ENCODE results near the gene VASP. TPM values are rescaled to one million over a fixed set of nuclear protein-coding genes. Genes with fewer than 3 reads are reported as not detected.

VASP gene
- total RNA-seq, 2 donors from 2014 or later, result 151 to 196 TPM

- ATAC-seq (replicated peaks), result peak; percentile 96
- H3K4me1 Mint-ChIP-seq, result peaks cover 4% of the 10 kb centered on the region
- no peaks in the 10 kb centered on the region for H3K9me3 Mint-ChIP-seq
- peaks cover 6% of the 10 kb centered on the region for H3K36me3 Mint-ChIP-seq (ENCODE audit: low read depth)
- no peak overlapping the region for H3K4me3 Mint-ChIP-seq
- H3K27ac Mint-ChIP-seq, result peak overlapping the region; percentile 59
- no peaks in the 10 kb centered on the region for H3K27me3 Mint-ChIP-seq
Observed at GRCh38 chr19:45558399-45558878, 51.2 kb downstream of the VASP start.

GRCh38 chr19:45560038-45560437 lies 52.8 kb downstream of the VASP start:
- no peaks in the 10 kb centered on the region for H3K9me3 Mint-ChIP-seq
- ATAC-seq (replicated peaks), result no peak
- H3K27ac Mint-ChIP-seq, result no peak overlapping the region
- no peaks in the 10 kb centered on the region for H3K27me3 Mint-ChIP-seq
- peaks cover 6% of the 10 kb centered on the region for H3K36me3 Mint-ChIP-seq (ENCODE audit: low read depth)
- H3K4me3 Mint-ChIP-seq, result no peak overlapping the region
- H3K4me1 Mint-ChIP-seq, result peaks cover 4% of the 10 kb centered on the region

- Mint-ChIP-seq H3K9me3 (no peaks in the 10 kb centered on the region), H3K36me3 (ENCODE audit: low read depth) (peaks cover 6% of the 10 kb centered on the region), H3K4me1 (peaks cover 4% of the 10 kb centered on the region), H3K27me3 (no peaks in the 10 kb centered on the region), H3K27ac (no peak overlapping the region), H3K4me3 (no peak overlapping the region)
- ATAC-seq (replicated peaks), result no peak
Observed at GRCh38 chr19:45560686-45561085, 53.4 kb downstream of the VASP start.

GRCh38 chr19:45564131-45564780 lies 57.0 kb downstream of the VASP start:
- Mint-ChIP-seq H3K4me1 (no peaks in the 10 kb centered on the region), H3K9me3 (no peaks in the 10 kb centered on the region), H3K36me3 (ENCODE audit: low read depth) (peaks cover 6% of the 10 kb centered on the region), H3K4me3 (no peak overlapping the region), H3K27ac (no peak overlapping the region), H3K27me3 (no peaks in the 10 kb centered on the region)
- ATAC-seq (replicated peaks), result no peak

GRCh38 chr19:45567609-45568008 lies 60.3 kb downstream of the VASP start:
- Mint-ChIP-seq H3K36me3 (ENCODE audit: low read depth) (peaks cover 4% of the 10 kb centered on the region), H3K9me3 (no peaks in the 10 kb centered on the region), H3K4me1 (peaks cover 8% of the 10 kb centered on the region), H3K27ac (no peak overlapping the region), H3K27me3 (no peaks in the 10 kb centered on the region), H3K4me3 (no peak overlapping the region)
- no peak for ATAC-seq (replicated peaks)

GRCh38 chr19:45568732-45569131 lies 61.5 kb downstream of the VASP start:
- Mint-ChIP-seq H3K9me3 (no peaks in the 10 kb centered on the region), H3K27ac (no peak overlapping the region), H3K36me3 (ENCODE audit: low read depth) (peaks cover 4% of the 10 kb centered on the region), H3K4me1 (peaks cover 8% of the 10 kb centered on the region), H3K27me3 (no peaks in the 10 kb centered on the region), H3K4me3 (no peak overlapping the region)
- ATAC-seq (replicated peaks), result no peak

GRCh38 chr19:45569619-45570421 lies 62.5 kb downstream of the VASP start:
- H3K4me3 Mint-ChIP-seq, result no peak overlapping the region
- H3K36me3 Mint-ChIP-seq (ENCODE audit: low read depth), result peaks cover 4% of the 10 kb centered on the region
- peaks cover 8% of the 10 kb centered on the region for H3K4me1 Mint-ChIP-seq
- ATAC-seq (replicated peaks), result peak; percentile 70
- no peaks in the 10 kb centered on the region for H3K9me3 Mint-ChIP-seq
- peak overlapping the region; percentile 83 for H3K27ac Mint-ChIP-seq
- H3K27me3 Mint-ChIP-seq, result no peaks in the 10 kb centered on the region

- no peak overlapping the region for H3K4me3 Mint-ChIP-seq
- peaks cover 7% of the 10 kb centered on the region for H3K36me3 Mint-ChIP-seq (ENCODE audit: low read depth)
- H3K9me3 Mint-ChIP-seq, result no peaks in the 10 kb centered on the region
- no peak for ATAC-seq (replicated peaks)
- H3K4me1 Mint-ChIP-seq, result peaks cover 8% of the 10 kb centered on the region
- no peak overlapping the region for H3K27ac Mint-ChIP-seq
- H3K27me3 Mint-ChIP-seq, result no peaks in the 10 kb centered on the region
Observed at GRCh38 chr19:45571457-45572220, 64.4 kb downstream of the VASP start.

GRCh38 chr19:45574526-45574925 lies 67.2 kb downstream of the VASP start:
- no peak for ATAC-seq (replicated peaks)
- Mint-ChIP-seq H3K27ac (no peak overlapping the region), H3K4me3 (no peak overlapping the region), H3K36me3 (ENCODE audit: low read depth) (peaks cover 8% of the 10 kb centered on the region), H3K4me1 (peaks cover 16% of the 10 kb centered on the region), H3K27me3 (no peaks in the 10 kb centered on the region), H3K9me3 (no peaks in the 10 kb centered on the region)

GRCh38 chr19:45575216-45575615 lies 67.9 kb downstream of the VASP start:
- no peak for ATAC-seq (replicated peaks)
- Mint-ChIP-seq H3K36me3 (ENCODE audit: low read depth) (peaks cover 4% of the 10 kb centered on the region), H3K27me3 (no peaks in the 10 kb centered on the region), H3K4me1 (peaks cover 9% of the 10 kb centered on the region), H3K4me3 (no peak overlapping the region), H3K9me3 (no peaks in the 10 kb centered on the region), H3K27ac (no peak overlapping the region)

Other genes with a start within 250 kb of the VASP start
- gene CKM, start 184.6 kb upstream of the VASP start, total RNA-seq, result not detected
- gene KLC3, start 166.7 kb upstream of the VASP start, total RNA-seq, result under 1 TPM in 1 of 2 donors, not detected in 1; 0.24 TPM
- gene ERCC2, start 136.9 kb upstream of the VASP start, total RNA-seq, result 10 to 100 TPM; 15.9 to 31.6 TPM
- 10 to 100 TPM; 21.0 to 66.8 TPM for gene PPP1R13L, start 102.4 kb upstream of the VASP start, total RNA-seq
- 10 to 100 TPM; 11.2 to 23.6 TPM for gene POLR1G, start 100.8 kb upstream of the VASP start, total RNA-seq
- 10 to 100 TPM; 27.6 to 33.2 TPM for gene ERCC1, start 83.6 kb upstream of the VASP start, total RNA-seq
- 10 to 100 TPM; 20.7 to 39.2 TPM for gene FOSB, start 39.5 kb upstream of the VASP start, total RNA-seq
- 1 to 10 TPM; 5.3 to 8.6 TPM for gene RTN2, start 10.4 kb upstream of the VASP start, total RNA-seq
- 1 to 10 TPM; 4.3 to 5.2 TPM for gene PPM1N, start 9.0 kb upstream of the VASP start, total RNA-seq
- 10 to 100 TPM; 18.7 to 20.6 TPM for gene OPA3, start 77.3 kb downstream of the VASP start, total RNA-seq
- under 1 TPM in 1 of 2 donors, not detected in 1; 0.13 TPM for gene GPR4, start 94.7 kb downstream of the VASP start, total RNA-seq
- 100 to 1,000 TPM; 117 to 184 TPM for gene EML2, start 131.9 kb downstream of the VASP start, total RNA-seq
- gene GIPR, start 160.7 kb downstream of the VASP start, total RNA-seq, result 10 to 100 TPM in 1 of 2 donors, 1 to 10 TPM in 1; 7.5 to 32.3 TPM
- gene SNRPD2, start 184.5 kb downstream of the VASP start, total RNA-seq, result 100 to 1,000 TPM; 544 to 752 TPM
- 10 to 100 TPM; 13.6 to 15.5 TPM for gene QPCTL, start 185.2 kb downstream of the VASP start, total RNA-seq
- 10 to 100 TPM; 39.4 to 44.3 TPM for gene FBXO46, start 223.4 kb downstream of the VASP start, total RNA-seq
- gene MEIOSIN, start 226.0 kb downstream of the VASP start, total RNA-seq, result under 1 TPM in 1 of 2 donors, not detected in 1; 0.37 TPM

All from activated T-helper 17 cell treated with anti-CD3 and anti-CD28 coated beads, Interleukin-2, amount 50 U/mL, for 72 hours (primary cell).